NCI-H748 (cell line): ENCODE data around the gene SAPCD1.
A peak's percentile ranks its signal among the peaks of the same experiment; 100 is the strongest.
"Not testable (repeated sequence)": the region's sequence is repeated elsewhere in the genome, so short reads cannot be mapped to it uniquely, and the experiment has no call there.

Experiments
- DNase-seq: peaks from one replicate; lab custom pipeline; 2025; ENCODE audit not compliant: unreplicated experiment; lab: John Stamatoyannopoulos, UW

SAPCD1 gene

DNA sequence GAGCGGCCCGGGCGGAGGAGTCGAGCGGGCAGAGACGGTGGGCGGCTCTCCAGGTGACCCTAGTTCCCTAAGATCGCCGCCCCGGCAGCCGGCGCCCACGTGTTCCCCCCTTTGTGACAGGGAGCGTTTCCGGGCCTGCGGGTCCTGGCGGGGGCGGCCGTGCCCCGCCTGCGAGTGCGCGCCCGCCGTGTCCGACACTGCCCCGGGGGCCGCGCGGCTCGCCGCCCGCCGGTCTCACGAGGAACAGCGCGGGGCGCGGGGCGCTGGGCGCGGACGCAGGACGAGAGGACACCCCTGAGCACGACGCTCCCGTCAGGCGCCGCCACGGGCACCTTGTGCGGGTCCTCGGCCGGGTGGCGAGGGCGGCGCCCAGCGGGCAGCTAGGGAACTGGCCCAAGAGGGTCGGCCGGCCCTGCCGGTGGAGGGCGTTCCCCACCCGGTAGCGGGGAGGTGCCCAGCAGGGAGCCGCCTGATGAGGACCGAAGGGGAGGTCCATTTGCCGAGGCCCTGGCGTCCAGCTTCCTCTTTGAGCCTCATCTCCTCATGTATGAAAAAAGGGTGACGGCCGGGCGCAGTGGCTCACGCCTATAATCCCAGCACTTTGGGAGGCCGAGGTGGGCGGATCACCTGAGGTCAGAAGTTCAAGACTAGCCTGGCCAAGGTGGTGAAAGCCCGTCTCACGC lies 33.3 kb downstream of the SAPCD1 start, which contains the start of gene VARS1:
TSS of gene VARS1 (minus strand) at position 137 of the 683 bp plus-strand sequence. CDS start 535 bp downstream, outside the sequence.
- peak; percentile 96 for DNase-seq

DNA sequence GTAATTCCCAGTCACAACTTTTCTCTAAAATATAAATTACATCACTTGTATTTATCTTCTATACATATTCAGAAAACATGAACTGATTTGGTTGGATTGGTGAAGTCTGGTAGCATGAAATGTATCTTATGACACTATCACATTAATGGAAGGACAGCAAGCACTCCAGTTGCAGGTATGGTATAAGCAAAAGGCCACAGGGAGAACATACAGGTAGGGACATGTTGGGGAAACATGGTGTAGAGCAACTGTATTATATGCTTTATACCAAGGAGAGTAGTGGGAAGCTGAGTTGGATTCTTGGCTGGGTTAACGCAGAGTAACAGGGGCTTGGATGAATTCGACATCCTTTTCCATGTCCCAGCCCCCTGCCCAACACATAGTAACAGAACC lies 34.5 kb downstream of the SAPCD1 start:
- no peak for DNase-seq

DNA sequence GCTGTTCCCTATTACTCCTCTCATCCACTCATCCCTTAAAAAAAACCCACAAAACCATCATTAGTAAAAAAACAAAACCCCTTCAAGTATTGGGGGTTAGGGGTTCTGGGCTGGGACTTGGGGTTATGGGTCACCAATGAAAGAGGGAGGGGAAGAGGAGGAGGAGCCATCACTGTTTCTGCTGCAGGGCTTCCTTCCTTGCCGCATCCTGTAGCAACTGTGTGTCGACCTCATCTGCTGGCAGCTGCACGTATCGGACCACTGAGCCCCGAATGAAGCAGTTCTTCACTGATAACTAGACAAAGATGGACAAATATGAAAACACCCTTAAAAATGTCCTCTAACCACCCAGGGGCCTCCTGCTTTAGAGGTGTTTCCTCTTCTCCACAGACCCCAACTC lies 35.1 kb downstream of the SAPCD1 start:
- DNase-seq, result no peak

GRCh38 chr6:31799781-31800180 lies 37.3 kb downstream of the SAPCD1 start:
- DNase-seq, result no peak

DNA sequence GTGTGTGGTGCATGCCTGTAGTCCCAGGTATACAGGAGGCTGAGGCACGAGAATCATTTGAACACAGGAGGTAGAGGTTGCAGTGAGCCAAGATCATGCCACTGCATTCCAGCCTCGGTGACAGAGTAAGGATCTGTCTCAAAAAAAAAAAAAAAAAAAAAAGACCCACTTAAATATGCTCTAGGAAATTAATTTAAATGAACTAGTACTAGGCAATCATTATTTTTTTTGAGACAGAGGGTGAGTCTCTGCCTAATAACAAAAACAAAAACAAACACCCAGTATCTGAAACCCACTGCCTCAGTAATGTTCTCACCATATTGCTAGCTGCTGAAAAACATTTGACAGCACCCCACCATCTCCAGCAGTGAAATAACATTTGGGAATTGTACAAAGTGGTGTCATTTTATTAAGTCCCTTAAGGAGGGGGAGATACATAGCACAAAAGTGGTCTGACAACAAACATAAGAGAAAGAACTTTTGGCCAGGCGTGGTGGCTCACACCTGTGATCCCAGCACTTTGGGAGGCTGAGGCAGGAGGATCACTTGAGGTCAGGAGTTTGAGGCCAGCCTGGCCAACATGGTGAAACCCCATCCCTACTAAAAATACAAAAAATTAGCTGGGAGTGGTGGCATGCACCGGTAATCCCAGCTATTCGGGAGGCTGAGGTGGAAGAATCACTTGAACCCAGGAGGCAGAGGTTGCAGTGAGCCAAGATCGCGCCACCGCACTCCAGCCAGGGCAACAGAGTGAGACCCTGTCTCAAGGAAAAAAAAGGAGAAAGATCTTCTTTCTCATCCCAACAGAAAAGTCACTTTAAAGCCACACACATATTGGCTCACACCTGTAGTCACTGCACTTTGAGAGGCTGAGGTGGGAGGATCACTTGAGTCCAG lies 38.8 kb downstream of the SAPCD1 start:
- DNase-seq, result not testable (repeated sequence)

- peak; percentile 52 for DNase-seq
Measured at GRCh38 chr6:31805939-31806469, 43.5 kb downstream of the SAPCD1 start.

DNA sequence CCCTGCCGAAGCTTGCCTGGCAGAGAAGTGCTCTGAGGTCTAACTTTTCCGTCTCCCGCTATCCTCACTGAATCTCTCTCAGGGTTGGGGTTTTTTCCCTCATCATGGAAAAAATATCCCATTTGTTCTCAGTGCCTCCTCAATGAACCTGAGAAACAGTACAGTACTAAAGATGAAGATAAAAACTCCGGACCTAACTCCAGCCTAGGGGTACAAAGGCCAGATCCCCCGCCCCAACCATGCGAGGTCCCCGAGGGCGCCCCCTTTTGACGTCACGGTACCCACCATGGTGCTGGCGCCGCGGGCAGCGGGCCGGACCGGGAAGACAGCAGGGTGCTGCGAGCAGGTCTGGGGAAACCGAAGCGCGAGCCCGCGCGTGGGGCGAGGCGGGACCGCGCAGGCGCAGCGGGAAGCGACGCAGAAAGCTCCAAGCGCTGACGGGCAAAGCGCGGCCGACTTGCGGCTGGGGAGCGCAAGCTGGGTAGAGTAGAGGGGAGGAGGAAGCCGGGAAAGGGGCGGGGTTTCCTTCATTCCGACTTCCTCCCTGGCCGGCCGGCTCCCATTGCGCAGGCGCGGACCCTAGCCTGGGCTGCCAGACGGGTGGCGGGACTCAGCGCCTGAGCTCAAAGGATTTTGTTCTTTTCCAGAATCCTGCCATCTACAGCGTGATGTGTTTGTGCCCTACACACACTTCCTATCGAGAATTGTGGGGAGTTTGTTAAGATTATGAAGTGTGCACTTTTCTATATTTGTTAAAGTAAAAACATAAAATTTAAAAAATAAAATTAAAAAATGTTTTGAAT lies 44.2 kb downstream of the SAPCD1 start, which contains the start of gene LSM2:
TSS of gene LSM2 (minus strand) at position 497 of the 803 bp plus-strand sequence. CDS start at position 288, 209 bp downstream.
- peak; percentile 97 for DNase-seq

DNA sequence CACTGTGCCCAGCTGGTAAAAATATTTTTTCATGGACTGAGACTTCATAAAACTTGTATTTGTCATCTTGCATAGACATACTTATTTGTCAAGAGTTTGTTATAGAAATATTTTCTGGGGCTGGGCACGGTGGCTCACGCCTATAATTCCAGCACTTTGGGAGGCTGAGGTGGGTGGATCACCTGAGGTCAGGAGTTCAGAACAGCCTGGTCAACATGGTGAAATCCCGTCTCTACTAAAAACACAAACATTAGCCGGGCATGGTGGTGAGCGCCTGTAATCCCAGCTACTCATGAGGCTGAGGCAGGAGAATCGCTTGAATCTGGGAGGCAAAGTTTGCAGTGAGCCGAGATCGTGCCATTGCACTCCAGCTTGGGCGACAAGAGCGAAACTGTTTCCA lies 46.1 kb downstream of the SAPCD1 start:
- DNase-seq, result not testable (repeated sequence)

GRCh38 chr6:31811645-31812044 lies 49.2 kb downstream of the SAPCD1 start:
- no peak for DNase-seq

- DNase-seq, result no peak
Measured at GRCh38 chr6:31813465-31813849, 51.0 kb downstream of the SAPCD1 start.
